OCI-LY1 (cell line): ENCODE results near the gene RRAS2.

Experiments used
- H2AFZ ChIP-seq: fragments of 200-600 bp; sonication (generic), shearing (Covaris generic); 2 replicates; pipeline ENCODE4 v1.6.0; 2014; ENCODE audit warnings: antibody characterized with exemption, mild to moderate bottlenecking, low read length
- H3F3A ChIP-seq: fragments of 200-600 bp; sonication (generic), shearing (Covaris generic); 2 replicates; pipeline ENCODE4 v1.6.0; 2014; ENCODE audit warnings: mild to moderate bottlenecking, antibody characterized with exemption, low read length, moderate library complexity; ENCODE audit not compliant: insufficient read depth
- H3K27ac ChIP-seq: fragments of 200-600 bp; sonication (generic); 2 replicates; pipeline ENCODE4 v1.5.1; 2014; ENCODE audit warnings: low read length, mixed run types, mild to moderate bottlenecking, low read depth; ENCODE audit not compliant: poor library complexity, severe bottlenecking
- H3K27me3 ChIP-seq: fragments of 200-600 bp; sonication (generic); 2 replicates; pipeline ENCODE4 v1.6.0; 2014; ENCODE audit warnings: antibody characterized with exemption, mild to moderate bottlenecking, low read length, moderate library complexity; ENCODE audit not compliant: insufficient read depth
- H3K36me3 ChIP-seq: fragments of 200-600 bp; sonication (generic); 2 replicates; pipeline ENCODE4 v1.6.1; 2014; ENCODE audit warnings: mild to moderate bottlenecking, antibody characterized with exemption, low read length, moderate library complexity, mixed read lengths; ENCODE audit not compliant: insufficient read depth
- H3K4me1 ChIP-seq: fragments of 200-600 bp; sonication (generic); 2 replicates; pipeline ENCODE4 v1.5.1; 2014; ENCODE audit warnings: mild to moderate bottlenecking, low read length, moderate library complexity; ENCODE audit not compliant: insufficient read depth, severe bottlenecking
- H3K4me2 ChIP-seq: fragments of 200-600 bp; sonication (generic), shearing (Covaris generic); 2 replicates; pipeline ENCODE4 v1.6.1; 2014; ENCODE audit warnings: low read length
- H3K4me3 ChIP-seq: fragments of 200-600 bp; sonication (generic); 2 replicates; pipeline ENCODE4 v1.5.1; 2014; ENCODE audit warnings: low read length, low read depth, mild to moderate bottlenecking, mixed read lengths; ENCODE audit not compliant: poor library complexity, severe bottlenecking
- H3K79me2 ChIP-seq: fragments of 200-600 bp; shearing (Covaris generic); 2 replicates; pipeline ENCODE4 v1.6.1; 2016; ENCODE audit warnings: mixed run types, low read length, mixed read lengths; ENCODE audit not compliant: insufficient read depth
- H3K9ac ChIP-seq: fragments of 200-600 bp; sonication (generic), shearing (Covaris generic); 2 replicates; pipeline ENCODE4 v1.6.1; 2014; ENCODE audit warnings: mild to moderate bottlenecking, low read length, mixed read lengths
- H3K9me2 ChIP-seq: fragments of 200-600 bp; sonication (generic), shearing (Covaris generic); 2 replicates; pipeline ENCODE4 v1.6.1; 2014; ENCODE audit warnings: low read depth, mild to moderate bottlenecking, low read length, mixed read lengths
- H3K9me3 ChIP-seq: fragments of 200-600 bp; shearing (Covaris generic); 2 replicates; pipeline ENCODE4 v1.6.1; 2014; ENCODE audit warnings: low read length, mixed read lengths
- H4K20me1 ChIP-seq: fragments of 200-600 bp; sonication (generic), shearing (Covaris generic); 2 replicates; pipeline ENCODE4 v1.6.0; 2016; ENCODE audit warnings: mild to moderate bottlenecking, low read length; ENCODE audit not compliant: insufficient read depth
- EZH2 ChIP-seq: fragments of 200-600 bp; sonication (generic), shearing (Covaris generic); IDR thresholded peaks from 2 replicates; pipeline ENCODE4 v1.8.0; 2017; ENCODE audit warnings: borderline replicate concordance, mixed run types, mild to moderate bottlenecking, antibody characterized with exemption, low read length, moderate library complexity, mixed read lengths
- TF ChIP-seq, protein P1 (sequence below): fragments of 200-600 bp; sonication (generic), shearing (Covaris generic); IDR thresholded peaks from 2 replicates; pipeline ENCODE4 v1.5.1; 2017; ENCODE audit warnings: mild to moderate bottlenecking, antibody characterized with exemption, low read length, moderate library complexity, mixed read lengths

The RRAS2 gene

DNA sequence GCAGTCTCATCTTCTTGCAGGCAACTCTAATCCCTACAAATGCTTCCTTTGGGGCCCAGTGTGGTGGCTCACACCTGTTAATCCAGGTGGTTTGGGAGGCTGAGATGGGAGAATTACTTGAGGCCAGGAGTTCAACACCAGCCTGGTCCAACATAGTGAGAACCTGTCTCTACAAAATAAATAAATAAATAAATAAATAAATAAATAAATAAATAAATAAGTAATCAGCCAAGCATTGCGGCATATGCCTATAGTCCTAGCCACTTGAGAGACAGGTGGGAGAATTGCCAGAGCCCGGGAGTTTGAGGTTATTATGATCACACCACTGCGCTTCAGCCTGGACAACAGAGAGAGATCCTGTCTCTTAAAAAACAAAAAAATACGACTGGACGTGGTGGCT, 34.1 kb upstream of the RRAS2 start:
- no peak overlapping the region for H3K27ac ChIP-seq
- H3K27me3 ChIP-seq, result no peaks in the 10 kb centered on the region
- H3K9ac ChIP-seq, result no peak overlapping the region
- H3K79me2 ChIP-seq, result no peaks in the 10 kb centered on the region
- H3K4me1 ChIP-seq, result no peaks in the 10 kb centered on the region
- no peaks in the 10 kb centered on the region for H3K9me2 ChIP-seq
- H3K36me3 ChIP-seq, result no peaks in the 10 kb centered on the region
- no peak overlapping the region for H3K4me3 ChIP-seq
- H2AFZ ChIP-seq, result no peak overlapping the region
- no peaks in the 10 kb centered on the region for H4K20me1 ChIP-seq
- no peaks in the 10 kb centered on the region for H3K9me3 ChIP-seq
- H3F3A ChIP-seq, result no peaks in the 10 kb centered on the region
- no peak for TF ChIP-seq EZH2
- TF ChIP-seq, protein P1, sequence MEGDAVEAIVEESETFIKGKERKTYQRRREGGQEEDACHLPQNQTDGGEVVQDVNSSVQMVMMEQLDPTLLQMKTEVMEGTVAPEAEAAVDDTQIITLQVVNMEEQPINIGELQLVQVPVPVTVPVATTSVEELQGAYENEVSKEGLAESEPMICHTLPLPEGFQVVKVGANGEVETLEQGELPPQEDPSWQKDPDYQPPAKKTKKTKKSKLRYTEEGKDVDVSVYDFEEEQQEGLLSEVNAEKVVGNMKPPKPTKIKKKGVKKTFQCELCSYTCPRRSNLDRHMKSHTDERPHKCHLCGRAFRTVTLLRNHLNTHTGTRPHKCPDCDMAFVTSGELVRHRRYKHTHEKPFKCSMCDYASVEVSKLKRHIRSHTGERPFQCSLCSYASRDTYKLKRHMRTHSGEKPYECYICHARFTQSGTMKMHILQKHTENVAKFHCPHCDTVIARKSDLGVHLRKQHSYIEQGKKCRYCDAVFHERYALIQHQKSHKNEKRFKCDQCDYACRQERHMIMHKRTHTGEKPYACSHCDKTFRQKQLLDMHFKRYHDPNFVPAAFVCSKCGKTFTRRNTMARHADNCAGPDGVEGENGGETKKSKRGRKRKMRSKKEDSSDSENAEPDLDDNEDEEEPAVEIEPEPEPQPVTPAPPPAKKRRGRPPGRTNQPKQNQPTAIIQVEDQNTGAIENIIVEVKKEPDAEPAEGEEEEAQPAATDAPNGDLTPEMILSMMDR, result no peak
- no peak overlapping the region for H3K4me2 ChIP-seq

DNA sequence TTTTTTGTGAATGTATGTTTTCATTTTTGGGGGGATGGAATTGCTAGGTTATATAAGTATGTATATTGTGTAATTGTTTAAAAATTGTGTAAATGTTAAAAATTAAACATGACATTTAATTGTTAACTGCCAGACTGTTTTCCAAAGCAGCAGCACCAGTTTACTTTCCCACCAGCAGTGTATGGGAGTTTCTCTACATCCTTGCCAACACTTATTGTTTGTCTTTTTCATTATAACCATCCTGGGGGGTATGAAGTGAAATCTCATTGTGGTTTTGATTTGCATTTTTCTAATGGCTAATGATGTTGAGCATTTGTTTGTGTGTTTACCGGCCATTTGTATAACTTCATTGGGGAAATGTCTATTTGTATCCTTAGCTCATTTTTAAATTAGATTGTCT, 31.7 kb upstream of the RRAS2 start:
- no peaks in the 10 kb centered on the region for H3K36me3 ChIP-seq
- H4K20me1 ChIP-seq, result no peaks in the 10 kb centered on the region
- H3K9me2 ChIP-seq, result no peaks in the 10 kb centered on the region
- H3K27ac ChIP-seq, result no peak overlapping the region
- no peak for TF ChIP-seq EZH2
- TF ChIP-seq, protein P1, result no peak
- no peak overlapping the region for H3K4me3 ChIP-seq
- no peaks in the 10 kb centered on the region for H3K27me3 ChIP-seq
- no peak overlapping the region for H2AFZ ChIP-seq
- no peak overlapping the region for H3K9ac ChIP-seq
- no peaks in the 10 kb centered on the region for H3F3A ChIP-seq
- H3K9me3 ChIP-seq, result no peaks in the 10 kb centered on the region
- no peaks in the 10 kb centered on the region for H3K4me1 ChIP-seq
- H3K4me2 ChIP-seq, result no peak overlapping the region
- no peaks in the 10 kb centered on the region for H3K79me2 ChIP-seq

DNA sequence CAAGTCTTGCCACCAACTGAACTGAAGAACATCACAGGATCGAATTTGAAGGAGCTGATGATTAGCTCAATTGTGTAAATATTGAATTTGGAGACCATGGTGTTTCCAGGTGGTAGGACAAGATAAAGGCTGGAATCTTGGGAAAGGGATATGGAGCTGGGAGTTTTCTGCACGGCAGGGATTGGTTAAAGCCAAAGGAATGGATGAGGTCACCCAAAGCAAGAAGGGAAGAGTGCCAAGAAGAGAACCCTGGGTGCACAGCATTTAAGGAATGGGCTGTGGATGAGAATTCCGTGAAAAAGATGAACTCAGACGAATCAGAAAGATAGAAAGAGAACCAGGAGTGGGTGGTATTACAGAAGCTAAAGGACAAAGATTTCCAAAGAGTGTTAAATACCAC, 29.4 kb upstream of the RRAS2 start:
- H3K27me3 ChIP-seq, result no peaks in the 10 kb centered on the region
- H3K9me3 ChIP-seq, result no peaks in the 10 kb centered on the region
- no peaks in the 10 kb centered on the region for H3K9me2 ChIP-seq
- H3F3A ChIP-seq, result no peaks in the 10 kb centered on the region
- H3K9ac ChIP-seq, result no peak overlapping the region
- no peaks in the 10 kb centered on the region for H3K4me1 ChIP-seq
- H4K20me1 ChIP-seq, result no peaks in the 10 kb centered on the region
- no peaks in the 10 kb centered on the region for H3K79me2 ChIP-seq
- no peak for TF ChIP-seq EZH2
- TF ChIP-seq, protein P1, result no peak
- H3K36me3 ChIP-seq, result no peaks in the 10 kb centered on the region
- no peak overlapping the region for H3K27ac ChIP-seq
- no peak overlapping the region for H3K4me3 ChIP-seq
- H3K4me2 ChIP-seq, result no peak overlapping the region
- no peak overlapping the region for H2AFZ ChIP-seq
